ENCODE results near the gene IFT43.

DNA sequence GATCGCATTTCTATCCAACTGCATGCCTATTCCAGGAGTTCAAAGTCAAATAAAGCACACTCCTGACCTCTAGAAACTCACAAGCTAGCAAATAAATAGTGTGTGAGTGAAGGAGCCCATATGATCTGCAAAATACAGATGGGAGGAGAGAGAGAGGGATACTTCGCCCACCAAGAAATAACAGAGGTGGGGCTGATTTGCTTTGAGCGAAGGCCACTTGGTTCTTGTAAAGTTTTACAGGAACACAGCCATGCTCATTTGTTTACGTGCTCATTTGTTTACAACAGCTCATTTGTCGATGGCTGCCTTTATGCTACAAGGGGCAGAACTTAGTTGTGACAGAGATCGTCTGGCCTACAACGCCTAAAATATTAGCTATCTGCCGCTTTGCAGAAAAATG is 102.8 kb downstream of the IFT43 start:
- TF ChIP-seq, protein P1, sequence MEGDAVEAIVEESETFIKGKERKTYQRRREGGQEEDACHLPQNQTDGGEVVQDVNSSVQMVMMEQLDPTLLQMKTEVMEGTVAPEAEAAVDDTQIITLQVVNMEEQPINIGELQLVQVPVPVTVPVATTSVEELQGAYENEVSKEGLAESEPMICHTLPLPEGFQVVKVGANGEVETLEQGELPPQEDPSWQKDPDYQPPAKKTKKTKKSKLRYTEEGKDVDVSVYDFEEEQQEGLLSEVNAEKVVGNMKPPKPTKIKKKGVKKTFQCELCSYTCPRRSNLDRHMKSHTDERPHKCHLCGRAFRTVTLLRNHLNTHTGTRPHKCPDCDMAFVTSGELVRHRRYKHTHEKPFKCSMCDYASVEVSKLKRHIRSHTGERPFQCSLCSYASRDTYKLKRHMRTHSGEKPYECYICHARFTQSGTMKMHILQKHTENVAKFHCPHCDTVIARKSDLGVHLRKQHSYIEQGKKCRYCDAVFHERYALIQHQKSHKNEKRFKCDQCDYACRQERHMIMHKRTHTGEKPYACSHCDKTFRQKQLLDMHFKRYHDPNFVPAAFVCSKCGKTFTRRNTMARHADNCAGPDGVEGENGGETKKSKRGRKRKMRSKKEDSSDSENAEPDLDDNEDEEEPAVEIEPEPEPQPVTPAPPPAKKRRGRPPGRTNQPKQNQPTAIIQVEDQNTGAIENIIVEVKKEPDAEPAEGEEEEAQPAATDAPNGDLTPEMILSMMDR (conservative IDR thresholded peaks at IDR 0.05; ENCODE audit: low read depth, low read length) = no peak
- no peak for TF ChIP-seq EZH2 (IDR thresholded peaks at IDR 0.05; ENCODE audit: borderline replicate concordance, low read depth, low read length, poor library complexity, severe bottlenecking)
